Mucosa of stomach (tissue), 1 donor: Measurements from ENCODE around the gene ANAPC7.
A peak's percentile ranks its signal among the peaks of the same experiment; 100 is the strongest.
"Not testable (repeated sequence)": the region's sequence is repeated elsewhere in the genome, so short reads cannot be mapped to it uniquely, and the experiment has no call there.

Experiments used
- H3K27me3 ChIP-seq: one replicate; pipeline ENCODE4 v1.7.0; 2013; ENCODE audit warnings: mild to moderate bottlenecking, low read length; ENCODE audit not compliant: control insufficient read depth, insufficient read depth
- H3K36me3 ChIP-seq: one replicate; pipeline ENCODE4 v1.7.0; 2013; ENCODE audit warnings: low read length; ENCODE audit not compliant: control insufficient read depth, insufficient read depth
- H3K4me1 ChIP-seq: one replicate; pipeline ENCODE4 v1.7.0; 2013; ENCODE audit warnings: mild to moderate bottlenecking, low read length; ENCODE audit not compliant: control insufficient read depth, insufficient read depth
- H3K4me3 ChIP-seq: one replicate; pipeline ENCODE4 v1.7.0; 2013; ENCODE audit warnings: low read length
- H3K9ac ChIP-seq: one replicate; pipeline ENCODE4 v1.7.0; 2013; ENCODE audit warnings: mild to moderate bottlenecking, low read length, moderate library complexity
- H3K9me3 ChIP-seq: one replicate; pipeline ENCODE4 v1.7.0; 2013; ENCODE audit warnings: mild to moderate bottlenecking, low read length, moderate library complexity; ENCODE audit not compliant: control insufficient read depth
- donor health status: Pancreatic carcinoma.

Gene ANAPC7

GRCh38 chr12:110372056-110372425, 31.5 kb downstream of the ANAPC7 start:
- Histone ChIP-seq H3K4me3 (no peak overlapping the region), H3K4me1 (peaks cover 10% of the 10 kb centered on the region), H3K27me3 (no peaks in the 10 kb centered on the region), H3K9ac (no peak overlapping the region), H3K9me3 (no peaks in the 10 kb centered on the region), H3K36me3 (peaks cover 4% of the 10 kb centered on the region)

- no peaks in the 10 kb centered on the region for H3K9me3 ChIP-seq
- peaks cover 10% of the 10 kb centered on the region for H3K4me1 ChIP-seq
- peaks cover 4% of the 10 kb centered on the region for H3K36me3 ChIP-seq
- H3K27me3 ChIP-seq: no peaks in the 10 kb centered on the region
- no peak overlapping the region for H3K4me3 ChIP-seq
- no peak overlapping the region for H3K9ac ChIP-seq
Observed at GRCh38 chr12:110371408-110372055, 32.0 kb downstream of the ANAPC7 start.

GRCh38 chr12:110370732-110371231, 32.7 kb downstream of the ANAPC7 start:
- H3K27me3 ChIP-seq: no peaks in the 10 kb centered on the region
- H3K4me3 ChIP-seq: no peak overlapping the region
- H3K36me3 ChIP-seq: peaks cover under 1% of the 10 kb centered on the region
- H3K9me3 ChIP-seq: no peaks in the 10 kb centered on the region
- peaks cover 10% of the 10 kb centered on the region for H3K4me1 ChIP-seq
- no peak overlapping the region for H3K9ac ChIP-seq

DNA sequence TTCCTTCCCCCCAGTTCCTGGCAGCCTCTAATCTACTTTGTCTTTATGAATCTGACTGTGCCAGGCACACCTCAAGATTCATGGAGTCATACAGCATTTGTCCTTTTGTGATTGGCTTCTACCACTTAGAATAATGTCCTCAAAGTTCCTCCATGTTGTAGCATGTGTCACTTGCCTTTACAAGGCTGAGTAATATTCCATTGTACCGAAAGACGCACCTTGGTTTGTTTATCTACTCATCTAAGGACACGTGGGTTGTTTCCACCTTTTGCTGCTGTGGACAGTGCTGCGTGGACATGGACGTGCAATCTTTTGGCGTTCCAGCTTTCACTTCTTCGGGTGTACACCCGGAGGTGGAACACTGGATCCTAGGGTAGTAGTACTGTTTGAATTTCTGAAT, 33.5 kb downstream of the ANAPC7 start:
- H3K9me3 ChIP-seq: no peaks in the 10 kb centered on the region
- H3K27me3 ChIP-seq: no peaks in the 10 kb centered on the region
- no peak overlapping the region for H3K4me3 ChIP-seq
- H3K4me1 ChIP-seq: peaks cover 10% of the 10 kb centered on the region
- H3K36me3 ChIP-seq: no peaks in the 10 kb centered on the region
- no peak overlapping the region for H3K9ac ChIP-seq

DNA sequence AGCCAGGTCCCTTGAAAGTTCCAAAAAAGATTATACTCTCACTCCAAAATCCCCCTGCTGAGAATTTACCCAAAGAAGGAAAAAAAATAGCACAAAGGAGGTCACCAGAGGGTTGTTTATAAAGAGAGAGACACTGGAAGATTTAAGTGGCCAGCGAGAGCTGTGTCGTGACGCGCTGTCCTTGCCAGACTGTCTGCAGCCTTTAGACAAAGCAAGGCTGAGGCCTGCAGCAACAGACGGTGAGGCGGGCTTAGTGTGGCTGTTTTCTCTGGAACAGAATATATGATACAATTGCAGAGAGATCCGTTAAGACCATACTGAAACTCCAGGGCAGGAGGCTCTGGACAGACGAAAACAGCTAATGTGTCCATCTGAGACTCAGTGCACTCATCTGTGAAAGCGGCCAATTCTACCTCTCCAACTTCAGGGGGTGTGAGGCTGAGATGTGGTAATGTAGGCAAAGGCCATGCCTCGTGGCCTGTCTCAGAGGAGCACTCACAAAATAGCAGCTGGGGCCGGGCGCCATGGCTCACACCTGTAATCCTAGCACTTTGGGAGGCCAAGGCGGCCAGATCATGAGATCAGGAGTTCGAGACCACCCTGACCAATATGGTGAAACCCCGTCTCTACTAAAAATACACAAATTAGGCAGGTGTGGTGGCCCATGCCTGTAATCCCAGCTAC, 36.2 kb downstream of the ANAPC7 start:
- H3K9me3 ChIP-seq: no peaks in the 10 kb centered on the region
- no peak overlapping the region for H3K9ac ChIP-seq
- no peaks in the 10 kb centered on the region for H3K4me1 ChIP-seq
- no peak overlapping the region for H3K4me3 ChIP-seq
- H3K36me3 ChIP-seq: no peaks in the 10 kb centered on the region
- H3K27me3 ChIP-seq: no peaks in the 10 kb centered on the region

- no peak overlapping the region for H3K4me3 ChIP-seq
- H3K9me3 ChIP-seq: no peaks in the 10 kb centered on the region
- H3K27me3 ChIP-seq: no peaks in the 10 kb centered on the region
- no peaks in the 10 kb centered on the region for H3K36me3 ChIP-seq
- H3K9ac ChIP-seq: peak overlapping the region; percentile 34
- no peaks in the 10 kb centered on the region for H3K4me1 ChIP-seq
Observed at GRCh38 chr12:110366321-110367142, 37.0 kb downstream of the ANAPC7 start.

- H3K27me3 ChIP-seq: no peaks in the 10 kb centered on the region
- H3K9ac ChIP-seq: peak overlapping the region; percentile 34
Observed at GRCh38 chr12:110365489-110366320, 37.8 kb downstream of the ANAPC7 start.

DNA sequence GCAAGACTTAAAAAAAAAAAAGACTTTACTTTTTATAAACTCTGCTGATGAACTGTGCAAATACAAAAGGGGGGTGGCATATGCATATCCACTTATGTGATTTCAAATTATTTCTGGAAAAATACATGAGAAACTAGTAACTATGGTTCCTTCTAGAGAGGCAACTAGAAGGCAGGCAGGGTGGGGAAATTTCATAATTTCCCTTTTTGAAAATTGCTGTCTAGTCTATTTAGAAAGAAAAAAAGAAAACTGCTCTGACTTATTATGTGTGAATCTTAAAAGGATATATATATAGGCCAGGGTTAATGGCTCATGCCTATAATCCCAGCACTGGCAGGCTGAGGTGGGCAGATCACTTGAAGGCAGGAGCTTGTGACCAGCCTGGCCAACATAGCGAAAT, 42.3 kb downstream of the ANAPC7 start:
- Histone ChIP-seq H3K9ac (no peak overlapping the region), H3K9me3 (no peaks in the 10 kb centered on the region), H3K27me3 (no peaks in the 10 kb centered on the region), H3K4me1 (no peaks in the 10 kb centered on the region), H3K36me3 (no peaks in the 10 kb centered on the region), H3K4me3 (no peak overlapping the region)

More at GRCh38 chr12:110365489-110366320, 37.8 kb downstream of the ANAPC7 start:
- Histone ChIP-seq H3K4me3 (no peak overlapping the region), H3K9me3 (no peaks in the 10 kb centered on the region), H3K4me1 (no peaks in the 10 kb centered on the region), H3K36me3 (no peaks in the 10 kb centered on the region)

DNA sequence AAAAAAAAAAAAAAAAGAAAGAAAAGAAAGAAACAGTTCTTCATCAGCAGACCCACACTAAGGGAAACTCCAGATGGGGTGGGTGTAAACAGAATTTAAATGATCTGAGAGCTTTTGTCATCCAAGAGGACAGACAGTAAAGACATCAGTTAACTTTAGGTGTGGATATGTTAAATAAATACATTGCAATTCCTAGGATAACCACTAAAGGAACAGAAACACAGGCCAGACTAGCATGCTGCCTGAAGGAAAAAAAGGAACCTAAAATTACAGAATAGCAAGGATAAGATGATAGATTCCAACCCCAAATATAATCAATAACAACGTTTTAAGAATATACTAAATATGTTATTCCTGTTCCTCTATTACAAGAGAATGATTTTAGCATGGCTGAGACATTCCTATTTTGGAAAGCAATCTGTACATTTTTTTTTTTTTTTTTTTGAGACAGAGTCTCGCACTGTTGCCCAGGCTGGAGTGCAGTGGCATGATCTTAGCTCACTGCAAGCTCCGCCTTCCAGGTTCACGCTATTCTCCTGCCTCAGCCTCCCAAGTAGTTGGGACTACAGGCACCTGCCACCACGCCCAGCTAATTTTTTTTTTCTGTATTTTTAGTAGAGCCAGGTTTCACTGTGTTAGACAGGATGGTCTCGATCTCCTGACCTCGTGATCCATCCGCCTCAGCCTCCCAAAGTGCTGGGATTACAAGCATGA, 45.0 kb downstream of the ANAPC7 start:
- H3K36me3 ChIP-seq, H3K9me3 ChIP-seq, H3K4me3 ChIP-seq: not testable (repeated sequence)

GRCh38 chr12:110355073-110355472, 48.4 kb downstream of the ANAPC7 start:
- Histone ChIP-seq H3K36me3 (no peaks in the 10 kb centered on the region), H3K9me3 (no peaks in the 10 kb centered on the region), H3K4me1 (peaks cover 5% of the 10 kb centered on the region), H3K9ac (no peak overlapping the region), H3K4me3 (no peak overlapping the region), H3K27me3 (no peaks in the 10 kb centered on the region)

More for the DNA sequence above, 45.0 kb downstream of the ANAPC7 start:
- H3K4me1 ChIP-seq, H3K27me3 ChIP-seq, H3K9ac ChIP-seq: not testable (repeated sequence)

- H3K9ac ChIP-seq: no peak overlapping the region
- H3K4me1 ChIP-seq: peaks cover 5% of the 10 kb centered on the region
- H3K9me3 ChIP-seq: no peaks in the 10 kb centered on the region
- H3K4me3 ChIP-seq: no peak overlapping the region
- H3K36me3 ChIP-seq: no peaks in the 10 kb centered on the region
- H3K27me3 ChIP-seq: no peaks in the 10 kb centered on the region
Observed at GRCh38 chr12:110354172-110354780, 49.2 kb downstream of the ANAPC7 start.
